ENCODE data around the gene ETS1.

Gene ETS1

DNA sequence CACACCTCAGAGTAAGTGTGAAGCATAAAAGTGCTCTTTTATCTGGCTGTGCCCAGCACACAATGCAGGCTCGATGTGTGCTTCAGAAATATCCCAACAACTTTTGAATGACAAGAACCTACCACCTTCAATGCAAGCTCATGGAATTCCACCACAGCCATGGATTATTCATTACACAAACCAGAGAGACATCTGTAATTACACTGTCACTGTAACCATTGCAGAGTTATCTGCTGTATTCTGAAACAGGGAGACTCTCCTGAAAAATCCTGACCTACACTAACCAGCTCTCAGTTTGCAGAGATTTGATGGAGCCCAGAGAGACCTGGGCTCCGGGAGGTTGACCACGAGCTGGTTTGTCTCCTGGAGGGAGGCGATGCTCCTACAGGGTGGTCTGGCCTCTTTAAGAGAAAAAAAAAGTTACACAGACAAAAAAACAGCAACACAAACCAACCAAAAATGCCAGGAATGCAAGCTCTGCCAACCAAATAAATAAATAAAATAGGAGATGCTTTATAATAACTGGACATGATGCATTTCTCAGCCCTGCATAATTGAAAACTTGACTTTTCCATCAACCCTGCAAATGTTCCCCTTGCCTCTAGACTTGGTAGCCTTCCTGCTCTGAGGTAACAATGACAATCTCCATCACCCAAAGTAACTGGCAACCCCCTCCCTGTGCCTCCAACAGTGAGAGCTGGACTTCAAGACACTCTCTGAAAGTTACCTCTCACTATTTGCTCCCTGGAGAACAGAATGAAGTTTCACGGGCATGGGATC is 69.7 kb downstream of the ETS1 start:
- no peak for DNase-seq

DNA sequence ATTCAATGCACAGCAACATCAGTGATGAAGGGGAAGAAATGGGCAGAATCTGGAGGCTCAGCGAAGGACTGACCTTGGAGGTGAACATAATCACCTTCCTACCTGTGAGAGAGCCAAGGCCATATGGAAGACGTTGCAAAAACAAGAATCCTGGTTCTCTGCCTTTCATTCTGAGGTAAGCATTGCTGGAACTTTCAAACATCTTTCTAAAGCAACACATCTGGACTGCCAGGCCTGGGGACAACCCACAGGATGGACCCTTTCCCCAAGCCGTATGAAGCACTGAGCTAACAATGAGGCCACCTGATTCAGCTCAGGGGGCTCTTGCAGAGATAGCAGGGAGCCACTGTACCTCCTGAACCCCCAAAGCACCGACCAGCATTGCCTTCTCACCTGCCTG is 70.5 kb downstream of the ETS1 start:
- no peak for DNase-seq

GRCh38 chr11:128515826-128516778 is 71.3 kb downstream of the ETS1 start:
- DNase-seq = no peak

DNA sequence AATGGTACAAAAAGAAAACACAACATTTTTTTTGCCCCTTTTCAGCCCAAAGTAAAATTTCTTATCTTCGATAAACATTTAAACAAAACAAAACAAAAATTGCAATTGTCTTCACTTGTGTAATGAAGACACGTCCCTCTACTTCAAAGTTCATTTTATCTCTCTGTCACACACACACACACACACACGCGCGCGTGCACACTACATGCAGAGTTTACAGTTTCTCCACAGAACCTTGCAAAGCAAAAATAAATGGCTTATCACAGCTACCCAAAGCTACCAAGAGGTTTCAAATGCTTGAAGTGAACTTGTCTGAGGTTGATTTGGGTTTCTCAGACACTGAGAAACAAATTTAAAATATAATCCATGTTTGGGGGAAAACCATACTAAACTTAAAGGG is 72.3 kb downstream of the ETS1 start:
- no peak for DNase-seq

DNA sequence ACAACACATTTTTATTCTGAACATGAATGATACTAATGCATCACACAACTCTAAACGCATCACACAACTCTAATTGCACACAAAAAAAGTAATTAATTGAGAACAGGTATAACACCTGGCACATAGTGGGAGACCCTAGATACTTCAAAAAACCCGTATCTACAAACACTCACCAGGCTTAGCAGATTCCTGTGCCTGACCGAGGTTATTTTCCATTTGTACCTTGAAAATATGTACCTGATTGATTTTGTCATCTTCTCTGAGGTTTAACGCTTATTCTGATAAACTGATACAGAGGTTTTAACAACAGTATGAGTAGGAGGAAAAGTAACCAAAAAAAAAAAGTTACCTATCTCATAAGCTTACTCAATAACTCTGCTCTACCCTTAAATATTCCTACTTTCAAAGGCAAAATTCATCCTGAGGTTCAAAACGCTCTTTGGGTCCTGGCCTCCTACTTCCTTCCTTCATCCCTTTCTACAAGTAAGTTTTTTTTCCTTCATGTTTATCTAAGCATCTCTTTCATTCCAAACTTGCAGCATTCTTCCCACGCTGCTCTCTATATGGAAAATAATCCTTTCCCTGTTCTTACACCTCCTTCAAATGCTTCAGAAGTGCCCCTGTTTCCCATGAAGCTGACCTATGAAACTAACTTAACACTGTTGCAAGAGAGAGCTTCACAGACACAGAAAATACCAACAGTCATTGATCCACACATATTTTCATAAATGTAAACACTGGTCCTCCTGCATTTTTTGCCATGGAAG is 73.3 kb downstream of the ETS1 start:
- DNase-seq = no peak

DNA sequence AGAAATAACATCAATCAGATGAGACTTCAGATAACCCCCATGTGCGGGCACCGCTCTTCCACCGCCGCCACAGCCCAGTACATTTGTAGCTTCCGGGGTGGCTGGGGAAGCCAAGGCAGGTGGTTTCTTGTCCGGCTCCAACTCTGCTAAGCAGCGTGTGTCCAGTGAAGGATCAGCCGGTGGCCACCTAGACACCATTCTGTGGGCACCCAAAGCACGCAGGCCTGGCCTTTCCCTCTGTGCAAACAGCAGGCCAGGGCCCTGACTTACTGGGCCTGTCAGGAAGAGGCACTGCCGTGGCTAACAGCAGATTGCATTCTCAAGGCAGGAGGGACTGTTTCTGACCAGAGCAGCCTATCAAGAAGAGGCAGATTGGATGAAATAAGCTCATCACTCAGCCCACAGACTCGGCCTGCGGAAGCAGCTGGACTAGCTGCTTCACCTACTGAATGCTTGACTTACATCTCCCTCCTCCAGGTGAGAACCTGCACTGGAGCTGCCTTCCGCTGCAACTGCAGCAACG is 74.8 kb downstream of the ETS1 start:
- no peak for DNase-seq

DNA sequence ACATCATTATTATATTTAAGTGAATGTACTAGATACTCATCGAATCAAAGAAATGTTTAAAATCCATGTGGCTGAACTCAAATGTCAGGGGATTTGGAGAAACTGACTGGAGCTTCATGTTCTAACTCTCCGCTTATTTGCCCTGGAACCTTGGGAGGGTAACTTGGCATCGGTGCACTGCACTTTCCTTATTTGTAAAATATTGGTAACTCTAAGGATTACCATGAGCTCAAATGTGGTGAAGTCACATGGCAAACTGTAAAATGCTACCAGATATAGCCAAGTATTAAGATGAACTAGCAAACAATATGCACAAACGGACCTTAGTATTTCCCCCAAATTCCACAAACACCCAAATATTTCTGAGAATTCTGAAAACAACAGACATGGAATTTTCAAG is 75.6 kb downstream of the ETS1 start:
- DNase-seq = no peak

- no peak for DNase-seq
Observed at GRCh38 chr11:128509621-128510389, 77.6 kb downstream of the ETS1 start.

GRCh38 chr11:128508770-128509510 is 78.4 kb downstream of the ETS1 start:
- DNase-seq = no peak

DNA sequence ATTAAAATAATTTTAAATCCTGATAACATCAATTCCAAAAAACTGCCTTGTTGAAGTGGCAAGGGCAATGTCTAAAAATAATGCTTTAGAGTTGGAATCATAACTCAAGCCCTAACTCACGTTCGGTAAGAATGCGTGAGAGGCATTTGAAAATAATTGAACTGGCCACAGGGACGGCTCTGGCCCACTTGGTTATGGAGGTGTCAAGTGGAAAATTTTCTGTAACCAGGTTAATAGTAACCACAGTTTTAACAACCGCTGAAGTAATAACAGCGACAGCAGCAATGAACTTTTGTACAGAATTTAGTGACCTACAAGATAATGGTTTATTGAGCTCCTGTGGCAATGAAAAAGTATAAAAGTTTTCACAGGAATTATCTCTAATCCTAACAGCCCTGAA is 79.4 kb downstream of the ETS1 start:
- no peak for DNase-seq

GRCh38 chr11:128506999-128507611 is 80.3 kb downstream of the ETS1 start:
- DNase-seq = peak; percentile 45

DNA sequence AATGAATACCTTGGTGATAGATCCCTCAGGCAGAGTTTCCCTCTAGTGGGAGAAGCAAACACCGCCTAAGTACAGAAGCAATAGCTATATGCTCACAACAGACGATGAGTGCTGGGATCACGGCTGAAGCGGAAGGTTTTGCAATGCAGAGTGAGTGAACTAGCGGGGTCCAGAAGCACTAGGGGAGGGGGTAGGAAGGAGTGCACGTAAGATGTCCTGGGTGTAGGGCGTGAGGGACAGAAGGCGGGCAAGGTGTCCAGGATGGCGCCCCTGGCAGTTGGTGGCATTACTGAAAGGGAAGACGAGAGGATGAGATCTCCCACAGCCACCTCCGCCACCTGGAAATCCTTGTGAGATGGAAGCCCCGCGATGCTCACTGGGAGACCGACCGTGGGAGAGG is 81.0 kb downstream of the ETS1 start:
- DNase-seq = no peak

- no peak for DNase-seq
Observed at GRCh38 chr11:128505449-128506065, 81.8 kb downstream of the ETS1 start.

GRCh38 chr11:128504486-128504885 is 82.9 kb downstream of the ETS1 start:
- no peak for DNase-seq

DNA sequence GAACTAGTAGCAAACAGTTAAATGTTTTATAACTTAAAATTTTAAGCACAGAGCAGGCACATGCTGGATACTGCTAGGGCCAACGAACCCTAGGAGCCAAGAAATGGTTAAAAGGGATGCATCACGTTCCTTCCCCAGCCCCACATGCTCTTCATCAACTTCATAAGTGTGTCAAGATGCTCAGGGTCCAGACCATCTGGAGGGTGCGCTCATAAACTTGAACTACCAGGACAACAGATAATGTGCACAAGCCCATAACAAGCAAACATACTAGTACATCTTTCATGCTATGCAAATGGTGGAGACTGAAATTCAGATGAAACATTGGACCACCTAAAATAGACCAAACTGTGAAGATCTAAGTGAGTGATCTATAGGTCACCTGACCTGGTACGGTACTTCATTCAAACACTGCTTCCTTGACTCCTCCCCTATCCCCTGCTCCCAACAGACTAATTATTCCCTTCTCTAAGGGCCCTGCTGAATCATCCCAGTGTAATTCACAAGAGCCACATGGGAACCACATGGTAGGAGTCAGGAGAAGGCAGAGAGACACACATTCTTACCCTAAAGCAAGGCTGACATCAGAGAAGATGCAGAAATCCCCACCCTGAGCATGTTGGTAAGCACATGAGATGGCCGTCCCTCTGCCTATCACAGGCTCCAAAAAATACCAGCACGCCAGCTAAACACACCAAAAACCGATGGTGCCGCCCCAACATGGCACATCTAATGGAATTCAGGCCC is 83.9 kb downstream of the ETS1 start:
- DNase-seq = no peak

GRCh38 chr11:128502726-128503125 is 84.6 kb downstream of the ETS1 start:
- no peak for DNase-seq

DNA sequence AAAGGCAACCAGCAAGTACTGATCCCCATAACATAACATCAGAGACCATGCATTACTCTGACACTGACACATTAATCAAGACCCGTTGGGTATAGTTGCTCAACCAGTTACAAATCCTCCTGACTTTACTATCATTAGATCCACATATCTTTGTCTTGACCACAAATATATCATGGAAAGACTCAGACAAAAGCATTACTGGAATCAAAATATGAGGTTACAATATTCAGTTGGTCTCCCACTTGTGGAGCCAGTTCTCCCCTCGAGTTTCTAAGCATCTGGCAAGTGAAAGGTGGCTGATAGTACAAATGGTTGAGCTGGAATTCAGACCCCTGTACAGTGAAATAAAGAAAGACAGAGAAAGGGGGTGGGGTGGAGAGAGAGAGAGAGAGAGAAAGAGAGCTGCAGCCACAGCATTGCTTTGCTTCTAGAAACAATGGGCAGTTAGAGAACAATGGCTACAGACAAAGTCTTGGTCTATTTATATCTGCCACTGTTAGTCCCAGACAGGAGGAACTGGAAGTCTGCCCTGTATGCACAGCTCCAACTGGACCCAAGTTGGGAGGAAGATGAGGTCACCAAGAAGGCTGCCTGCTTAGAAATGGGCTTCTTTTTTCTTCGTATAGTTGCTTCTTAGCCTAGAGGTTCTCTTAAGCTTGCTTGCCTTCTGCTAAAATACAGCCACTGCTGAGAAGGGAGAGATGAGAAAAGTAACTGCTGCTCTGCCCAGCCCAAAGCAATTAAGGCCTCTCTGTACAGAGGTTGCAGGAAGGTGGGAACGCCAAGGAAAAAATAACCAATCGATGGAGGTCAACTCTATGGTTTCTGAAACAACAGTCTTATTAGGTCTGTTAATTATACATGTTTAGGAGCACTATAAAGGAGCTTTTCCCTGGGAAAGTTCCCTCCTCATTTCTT is 85.5 kb downstream of the ETS1 start:
- no peak for DNase-seq

- no peak for DNase-seq
Observed at GRCh38 chr11:128501008-128501407, 86.3 kb downstream of the ETS1 start.

GRCh38 chr11:128500493-128500892 is 86.9 kb downstream of the ETS1 start:
- DNase-seq = no peak

All from activated CD4-positive, alpha-beta T cell treated with anti-CD3 and anti-CD28 coated beads, Interleukin-2, amount 50 U/mL, for 1 hour (primary cell).